Bronchial epithelial cell (primary cell): ENCODE measurements around the gene HEG1. TPM values are rescaled to one million over a fixed set of nuclear protein-coding genes. Genes with fewer than 3 reads are reported as not detected.

Source experiments
- DNase-seq: peaks from one replicate; pipeline ENCODE4 v3.0.0-alpha.2; 2010; ENCODE audit warnings: low read depth
- FAIRE-seq: peaks from 2 replicates; lab custom pipeline; 2011; peaks lifted over from hg19 to GRCh38; lab: Jason Lieb, UNC
- H3K27me3 ChIP-seq: 2 replicates; pipeline ENCODE4 v1.5.1; 2011; ENCODE audit warnings: low read length; ENCODE audit not compliant: control insufficient read depth, insufficient read depth
- H3K36me3 ChIP-seq: 2 replicates; pipeline ENCODE4 v1.5.1; 2011; ENCODE audit warnings: low read length; ENCODE audit not compliant: control insufficient read depth, insufficient read depth
- H3K4me3 ChIP-seq: 2 replicates; pipeline ENCODE4 v1.5.1; 2011; ENCODE audit warnings: mild to moderate bottlenecking, low read depth, low read length, control low read depth
- CTCF ChIP-seq: IDR thresholded peaks from 2 replicates; pipeline ENCODE4 v1.5.1; 2011; ENCODE audit warnings: mild to moderate bottlenecking, moderate library complexity, low read length, control low read depth, inconsistent platforms; ENCODE audit not compliant: insufficient read depth, severe bottlenecking
- total RNA-seq: library from RNA; depleted of rRNA; stranded (reverse); fragments of >200 nt; gene quantifications from 2 replicates; pipeline ENCODE4 v1.2.1, GENCODE V29; 2014

HEG1 gene
- total RNA-seq, 1 donor from 2014 or later: 7.1 TPM

GRCh38 chr3:125042725-125043406, 12.9 kb downstream of the HEG1 start:
- no peaks in the 10 kb centered on the region for H3K36me3 ChIP-seq
- FAIRE-seq: no peak
- no peak for DNase-seq
- TF ChIP-seq CTCF: no peak
- no peaks in the 10 kb centered on the region for H3K27me3 ChIP-seq
- H3K4me3 ChIP-seq: no peak overlapping the region

- H3K27me3 ChIP-seq: no peaks in the 10 kb centered on the region
- H3K36me3 ChIP-seq: no peaks in the 10 kb centered on the region
- H3K4me3 ChIP-seq: no peak overlapping the region
- FAIRE-seq (no peak), DNase-seq (no peak)
- no peak for TF ChIP-seq CTCF
These were observed 16.4 kb downstream of the HEG1 start for GRCh38 chr3:125039131-125040100.

- no peak for TF ChIP-seq CTCF
- FAIRE-seq (no peak), DNase-seq (peak; percentile 91)
- no peak overlapping the region for H3K4me3 ChIP-seq
- no peaks in the 10 kb centered on the region for H3K36me3 ChIP-seq
- no peaks in the 10 kb centered on the region for H3K27me3 ChIP-seq
These were observed 18.2 kb downstream of the HEG1 start for GRCh38 chr3:125037498-125038150.

GRCh38 chr3:125035217-125035616, 20.6 kb downstream of the HEG1 start:
- Histone ChIP-seq H3K36me3 (peaks cover 1% of the 10 kb centered on the region), H3K4me3 (no peak overlapping the region), H3K27me3 (no peaks in the 10 kb centered on the region)
- DNase-seq: no peak
- no peak for TF ChIP-seq CTCF
- no peak for FAIRE-seq

- no peaks in the 10 kb centered on the region for H3K27me3 ChIP-seq
- DNase-seq: no peak
- H3K36me3 ChIP-seq: peaks cover 5% of the 10 kb centered on the region
- TF ChIP-seq CTCF: no peak
- no peak for FAIRE-seq
- H3K4me3 ChIP-seq: no peak overlapping the region
These were observed 22.2 kb downstream of the HEG1 start for GRCh38 chr3:125033616-125034015.
